ENCODE results near the gene FOSL2.

The FOSL2 gene

GRCh38 chr2:28350791-28351285 is 41.8 kb upstream of the FOSL2 start:
- in situ Hi-C loops (cut with MboI; ENCODE audit: low sequenced_read_pairs, unreplicated experiment), result no loop called here
- TF ChIP-seq CTCF (IDR thresholded peaks at IDR 0.05; ENCODE audit: borderline replicate concordance, control extremely low read depth, extremely low read depth, insufficient read depth, missing control alignments), result no peak
- DNase-seq (ENCODE audit: low spot score), result no peak

GRCh38 chr2:28351621-28352020 is 41.0 kb upstream of the FOSL2 start:
- DNase-seq (ENCODE audit: low spot score), result no peak
- TF ChIP-seq CTCF (IDR thresholded peaks at IDR 0.05; ENCODE audit: borderline replicate concordance, control extremely low read depth, extremely low read depth, insufficient read depth, missing control alignments), result no peak
- in situ Hi-C loops (cut with MboI; ENCODE audit: low sequenced_read_pairs, unreplicated experiment), result no loop called here

- in situ Hi-C loops (cut with MboI; ENCODE audit: low sequenced_read_pairs, unreplicated experiment), result no loop called here
- no peak for TF ChIP-seq CTCF (IDR thresholded peaks at IDR 0.05; ENCODE audit: borderline replicate concordance, control extremely low read depth, extremely low read depth, insufficient read depth, missing control alignments)
Measured at GRCh38 chr2:28352104-28352503, 40.6 kb upstream of the FOSL2 start.

GRCh38 chr2:28352610-28353195 is 40.0 kb upstream of the FOSL2 start:
- in situ Hi-C loops (cut with MboI; ENCODE audit: low sequenced_read_pairs, unreplicated experiment), result no loop called here
- TF ChIP-seq CTCF (IDR thresholded peaks at IDR 0.05; ENCODE audit: borderline replicate concordance, control extremely low read depth, extremely low read depth, insufficient read depth, missing control alignments), result no peak
- DNase-seq (ENCODE audit: low spot score), result no peak

More at GRCh38 chr2:28352104-28352503, 40.6 kb upstream of the FOSL2 start:
- no peak for DNase-seq (ENCODE audit: low spot score)

GRCh38 chr2:28354920-28355520 is 37.6 kb upstream of the FOSL2 start:
- in situ Hi-C loops (cut with MboI; ENCODE audit: low sequenced_read_pairs, unreplicated experiment), result no loop called here
- no peak for TF ChIP-seq CTCF (IDR thresholded peaks at IDR 0.05; ENCODE audit: borderline replicate concordance, control extremely low read depth, extremely low read depth, insufficient read depth, missing control alignments)

GRCh38 chr2:28355521-28356094 is 37.0 kb upstream of the FOSL2 start:
- DNase-seq (ENCODE audit: low spot score), result no peak
- no peak for TF ChIP-seq CTCF (IDR thresholded peaks at IDR 0.05; ENCODE audit: borderline replicate concordance, control extremely low read depth, extremely low read depth, insufficient read depth, missing control alignments)
- in situ Hi-C loops (cut with MboI; ENCODE audit: low sequenced_read_pairs, unreplicated experiment), result no loop called here

More at GRCh38 chr2:28354920-28355520, 37.6 kb upstream of the FOSL2 start:
- DNase-seq (ENCODE audit: low spot score), result no peak

Data from GM13976 (cell line).